PC-9 (cell line): ENCODE measurements around the gene NBEA. TPM values are rescaled to one million over a fixed set of nuclear protein-coding genes. Genes with fewer than 3 reads are reported as not detected.

Experiments
- BruUV-seq: library from RNA; stranded (reverse); fragments of 400-500 nt; replicated peaks from 2 replicates; lab custom pipeline; 2021; lab: Mats Ljungman, UMichigan
- CTCF ChIA-PET: fragments of 300-600 bp; sonication (Branson Sonifier 250); formaldehyde crosslinking; loops from one replicate; lab custom pipeline; 2022; ENCODE audit warnings: antibody characterized with exemption; lab: Charles Lee
- POLR2A ChIA-PET: fragments of 300-600 bp; sonication (Branson Sonifier 250); formaldehyde crosslinking; loops from one replicate; lab custom pipeline; 2022; ENCODE audit warnings: antibody characterized with exemption; ENCODE audit not compliant: unreplicated experiment; lab: Charles Lee
- DNase-seq, 2 experiments: peaks; one replicate each; pipeline versions ENCODE4 v3.0.0 to v3.0.0-alpha.2; 2015 to 2022; ENCODE audit warnings: mixed read lengths in 1 of 2
- H2AFZ ChIP-seq: fragments of 200-600 bp; sonication (generic); 2 replicates; pipeline ENCODE4 v1.8.1; 2017; ENCODE audit warnings: antibody characterized with exemption
- H3F3A ChIP-seq: fragments of 200-600 bp; sonication (generic); 2 replicates; pipeline ENCODE4 v1.8.1; 2017; ENCODE audit warnings: antibody characterized with exemption, mild to moderate bottlenecking, low read depth; ENCODE audit not compliant: insufficient read depth
- H3K27ac ChIP-seq: fragments of 200-600 bp; sonication (generic); 2 replicates; pipeline ENCODE4 v1.6.1; 2016; ENCODE audit warnings: mixed run types
- H3K27me3 ChIP-seq: fragments of 200-600 bp; sonication (generic); 2 replicates; pipeline ENCODE4 v1.6.1; 2016; ENCODE audit warnings: low read depth, mixed run types; ENCODE audit not compliant: insufficient read depth
- H3K36me3 ChIP-seq: fragments of 200-600 bp; sonication (generic); 2 replicates; pipeline ENCODE4 v1.6.1; 2016; ENCODE audit warnings: low read depth, mixed run types
- H3K4me1 ChIP-seq: fragments of 200-600 bp; sonication (generic); replicated peaks from 2 replicates; pipeline ENCODE4 v1.6.1; 2016; ENCODE audit warnings: mixed run types; ENCODE audit not compliant: insufficient read depth
- H3K4me2 ChIP-seq: fragments of 200-600 bp; sonication (generic); 2 replicates; pipeline ENCODE4 v1.6.1; 2017; ENCODE audit warnings: mixed run types
- H3K4me3 ChIP-seq: fragments of 200-600 bp; sonication (generic); 2 replicates; pipeline ENCODE4 v1.6.1; 2016; ENCODE audit warnings: mixed run types
- H3K79me2 ChIP-seq: fragments of 200-600 bp; sonication (generic); 2 replicates; pipeline ENCODE4 v1.6.1; 2017; ENCODE audit warnings: low read depth, mixed run types
- H3K9me2 ChIP-seq: fragments of 200-600 bp; sonication (generic); 2 replicates; pipeline ENCODE4 v1.8.1; 2017; ENCODE audit warnings: mild to moderate bottlenecking; ENCODE audit not compliant: insufficient read depth
- H3K9me3 ChIP-seq: fragments of 200-600 bp; sonication (generic); 2 replicates; pipeline ENCODE4 v1.8.1; 2016; ENCODE audit warnings: low read depth; ENCODE audit not compliant: insufficient read depth
- H4K20me1 ChIP-seq: fragments of 200-600 bp; sonication (generic); 2 replicates; pipeline ENCODE4 v1.8.1; 2017; ENCODE audit not compliant: insufficient read depth
- EZH2 ChIP-seq: fragments of 200-600 bp; sonication (generic); IDR thresholded peaks from 2 replicates; pipeline ENCODE4 v1.8.0; 2017; ENCODE audit warnings: antibody characterized with exemption, low read depth
- intact Hi-C: fragments of 100-400 bp; cut with micrococcal nuclease; formaldehyde crosslinking; loops from one replicate; pipeline ENCODE4 v1.10.0; 2022; ENCODE audit not compliant: unreplicated experiment
- total RNA-seq: library from RNA; stranded (reverse); gene quantifications from 2 replicates; pipeline ENCODE4 v1.2.3, GENCODE V29; 2021
- TF ChIP-seq, protein P1 (sequence below): fragments of 200-600 bp; sonication (generic); conservative IDR thresholded peaks from 2 replicates; pipeline ENCODE4 v1.6.1; 2017; ENCODE audit warnings: mixed run types, antibody characterized with exemption, mild to moderate bottlenecking, moderate library complexity

NBEA gene
- total RNA-seq, 1 experiment from 2014 or later, result 4.0 TPM

DNA sequence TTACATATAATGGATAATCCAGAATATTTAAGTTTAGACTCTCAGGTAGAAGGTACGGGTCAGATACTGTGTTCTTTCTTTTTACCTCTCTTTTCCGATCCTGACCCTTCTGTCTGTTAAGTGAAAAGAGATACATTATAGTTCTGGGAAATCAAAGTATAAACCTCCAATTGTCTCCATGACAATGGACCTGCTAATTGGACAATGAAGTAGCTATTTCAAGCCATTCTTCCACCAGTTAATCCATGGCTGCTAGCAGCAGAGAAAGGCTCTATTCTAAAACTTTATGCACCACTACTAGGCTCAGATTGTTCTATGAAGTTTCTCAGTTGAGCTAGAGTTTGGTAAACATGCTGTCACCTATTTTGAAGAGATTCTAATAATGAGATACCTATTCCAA lies 8.3 kb upstream of the NBEA start:
- H3K9me3 ChIP-seq, result no peaks in the 10 kb centered on the region
- no peaks in the 10 kb centered on the region for H4K20me1 ChIP-seq
- no peaks in the 10 kb centered on the region for H3K9me2 ChIP-seq
- no peaks in the 10 kb centered on the region for H3K27me3 ChIP-seq
- H3K4me2 ChIP-seq, result peak overlapping the region; percentile 22; the same call in 1 of the 2 replicates
- H3K4me3 ChIP-seq, result no peak overlapping the region
- TF ChIP-seq, protein P1, sequence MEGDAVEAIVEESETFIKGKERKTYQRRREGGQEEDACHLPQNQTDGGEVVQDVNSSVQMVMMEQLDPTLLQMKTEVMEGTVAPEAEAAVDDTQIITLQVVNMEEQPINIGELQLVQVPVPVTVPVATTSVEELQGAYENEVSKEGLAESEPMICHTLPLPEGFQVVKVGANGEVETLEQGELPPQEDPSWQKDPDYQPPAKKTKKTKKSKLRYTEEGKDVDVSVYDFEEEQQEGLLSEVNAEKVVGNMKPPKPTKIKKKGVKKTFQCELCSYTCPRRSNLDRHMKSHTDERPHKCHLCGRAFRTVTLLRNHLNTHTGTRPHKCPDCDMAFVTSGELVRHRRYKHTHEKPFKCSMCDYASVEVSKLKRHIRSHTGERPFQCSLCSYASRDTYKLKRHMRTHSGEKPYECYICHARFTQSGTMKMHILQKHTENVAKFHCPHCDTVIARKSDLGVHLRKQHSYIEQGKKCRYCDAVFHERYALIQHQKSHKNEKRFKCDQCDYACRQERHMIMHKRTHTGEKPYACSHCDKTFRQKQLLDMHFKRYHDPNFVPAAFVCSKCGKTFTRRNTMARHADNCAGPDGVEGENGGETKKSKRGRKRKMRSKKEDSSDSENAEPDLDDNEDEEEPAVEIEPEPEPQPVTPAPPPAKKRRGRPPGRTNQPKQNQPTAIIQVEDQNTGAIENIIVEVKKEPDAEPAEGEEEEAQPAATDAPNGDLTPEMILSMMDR, result no peak
- no peak for TF ChIP-seq EZH2
- H2AFZ ChIP-seq, result no peak overlapping the region
- POLR2A ChIA-PET, result no interaction called here
- no peaks in the 10 kb centered on the region for H3K36me3 ChIP-seq
- CTCF ChIA-PET, result no interaction called here
- no peak for DNase-seq
- H3K79me2 ChIP-seq, result no peaks in the 10 kb centered on the region
- intact Hi-C loops, result no loop called here
- peaks cover 12% of the 10 kb centered on the region for H3K4me1 ChIP-seq
- BruUV-seq, result no TSS peak
- no peaks in the 10 kb centered on the region for H3F3A ChIP-seq
- no peak overlapping the region for H3K27ac ChIP-seq

GRCh38 chr13:34935841-34936240 lies 6.2 kb upstream of the NBEA start:
- ChIA-PET CTCF (no interaction called here), POLR2A (no interaction called here)
- intact Hi-C loops, result no loop called here
- Histone ChIP-seq H4K20me1 (no peaks in the 10 kb centered on the region), H3K4me2 (no peak overlapping the region), H3F3A (no peaks in the 10 kb centered on the region), H3K27ac (no peak overlapping the region), H3K4me3 (no peak overlapping the region), H3K36me3 (no peaks in the 10 kb centered on the region), H3K79me2 (no peaks in the 10 kb centered on the region), H2AFZ (no peak overlapping the region), H3K4me1 (peaks cover 16% of the 10 kb centered on the region), H3K9me2 (no peaks in the 10 kb centered on the region), H3K9me3 (no peaks in the 10 kb centered on the region), H3K27me3 (no peaks in the 10 kb centered on the region)
- no peak for TF ChIP-seq EZH2
- no TSS peak for BruUV-seq
- DNase-seq, result no peak

DNA sequence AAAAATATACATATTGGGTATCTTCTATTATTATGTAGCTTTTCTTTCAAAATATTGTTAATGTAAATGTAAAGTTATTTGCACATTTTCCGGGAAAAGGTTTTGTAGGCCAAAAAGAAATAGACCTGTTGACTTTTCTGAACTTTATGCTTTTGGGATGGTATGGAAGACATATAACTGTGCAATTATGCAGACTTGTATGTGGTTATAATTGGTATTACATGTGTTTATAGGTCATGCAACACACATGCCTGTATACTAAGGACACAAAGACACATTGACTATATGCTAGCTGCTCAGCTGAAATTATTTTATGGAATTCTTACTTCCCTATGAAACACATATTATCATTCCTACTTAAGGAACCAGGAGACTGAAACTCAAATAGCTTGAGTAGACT lies 2.3 kb upstream of the NBEA start:
- no peaks in the 10 kb centered on the region for H3K36me3 ChIP-seq
- no peak overlapping the region for H3K27ac ChIP-seq
- ChIA-PET POLR2A (no interaction called here), CTCF (no interaction called here)
- intact Hi-C loops, result loop anchor here (10.0 kb wide), 2 partner anchors 595 to 785 kb away; no protein-coding TSS in a partner anchor
- H3K4me2 ChIP-seq, result no peak overlapping the region
- H2AFZ ChIP-seq, result no peak overlapping the region
- no peaks in the 10 kb centered on the region for H3K27me3 ChIP-seq
- 0 out of 2 replicates have a peak, but pooled peaks cover 9% of the 10 kb centered on the region for H4K20me1 ChIP-seq
- DNase-seq, result no peak
- H3F3A ChIP-seq, result no peaks in the 10 kb centered on the region; the same call in 1 of the 2 replicates
- peaks cover under 1% of the 10 kb centered on the region for H3K79me2 ChIP-seq
- peaks cover 26% of the 10 kb centered on the region for H3K4me1 ChIP-seq
- H3K9me2 ChIP-seq, result no peaks in the 10 kb centered on the region
- TF ChIP-seq EZH2, result no peak
- TF ChIP-seq, protein P1, result no peak
- H3K4me3 ChIP-seq, result no peak overlapping the region
- no peaks in the 10 kb centered on the region for H3K9me3 ChIP-seq
- no TSS peak for BruUV-seq

GRCh38 chr13:34941436-34941834 lies 635 bp upstream of the NBEA start:
- Histone ChIP-seq H3K4me2 (peak overlapping the region; percentile 94), H3K27me3 (no peaks in the 10 kb centered on the region), H3K9me3 (no peaks in the 10 kb centered on the region), H3K4me3 (peak overlapping the region; percentile 71), H3F3A (no peaks in the 10 kb centered on the region; the same call in 1 of the 2 replicates), H3K9me2 (peaks cover 4% of the 10 kb centered on the region; the same call in 1 of the 2 replicates), H3K36me3 (no peaks in the 10 kb centered on the region), H3K4me1 (peaks cover 39% of the 10 kb centered on the region), H3K27ac (no peak overlapping the region), H2AFZ (peak overlapping the region; percentile 78; the same call in 1 of the 2 replicates), H3K79me2 (peaks cover 13% of the 10 kb centered on the region), H4K20me1 (0 out of 2 replicates have a peak, but pooled peaks cover 9% of the 10 kb centered on the region)
- ChIA-PET CTCF (no interaction called here), POLR2A (no interaction called here)
- TF ChIP-seq EZH2, result no peak
- TF ChIP-seq, protein P1, result no peak
- no TSS peak for BruUV-seq
- no peak for DNase-seq
- intact Hi-C loops, result loop anchor here (10.0 kb wide), 2 partner anchors 597 to 787 kb away; no protein-coding TSS in a partner anchor
